A673 (cell line): ENCODE data around the gene ANGPT4. TPM values are rescaled to one million over a fixed set of nuclear protein-coding genes. Genes with fewer than 3 reads are reported as not detected.

Experiments used
- BruUV-seq: library from RNA; stranded (reverse); fragments of 400-500 nt; replicated peaks from 2 replicates; lab custom pipeline; 2021; lab: Mats Ljungman, UMichigan
- CTCF ChIA-PET: fragments of 300-600 bp; sonication (Branson Sonifier 250); formaldehyde crosslinking; loops from one replicate; lab custom pipeline; 2022; ENCODE audit warnings: antibody characterized with exemption; lab: Charles Lee
- POLR2A ChIA-PET: fragments of 300-600 bp; sonication (Branson Sonifier 250); formaldehyde crosslinking; loops from one replicate; lab custom pipeline; 2022; ENCODE audit warnings: antibody characterized with exemption; ENCODE audit not compliant: low non-redundant PET; lab: Charles Lee
- DNase-seq: peaks from one replicate; pipeline ENCODE4 v3.0.0-alpha.2; 2015; ENCODE audit warnings: low spot score
- H3K27ac ChIP-seq: fragments of 200-600 bp; sonication (generic); 2 replicates; pipeline ENCODE4 v1.5.1; 2016; ENCODE audit warnings: mixed run types, low read depth, mild to moderate bottlenecking, mixed read lengths, antibody characterized with exemption, low read length; ENCODE audit not compliant: poor library complexity, severe bottlenecking
- H3K27me3 ChIP-seq: fragments of 200-600 bp; sonication (generic); replicated peaks from 2 replicates; pipeline ENCODE4 v1.6.1; 2017; ENCODE audit warnings: mixed run types, low read depth, mild to moderate bottlenecking, mixed read lengths, antibody characterized with exemption, low read length; ENCODE audit not compliant: insufficient read depth, poor library complexity
- H3K36me3 ChIP-seq: fragments of 200-600 bp; sonication (generic); 2 replicates; pipeline ENCODE4 v1.6.1; 2016; ENCODE audit warnings: mixed run types, mild to moderate bottlenecking, mixed read lengths, antibody characterized with exemption, low read length; ENCODE audit not compliant: insufficient read depth, poor library complexity, severe bottlenecking
- H3K4me1 ChIP-seq: fragments of 200-600 bp; sonication (generic); 2 replicates; pipeline ENCODE4 v1.6.1; 2017; ENCODE audit warnings: mixed run types, mild to moderate bottlenecking, mixed read lengths, antibody characterized with exemption, low read length; ENCODE audit not compliant: insufficient read depth, poor library complexity, severe bottlenecking
- H3K4me3 ChIP-seq: fragments of 200-600 bp; sonication (generic); 2 replicates; pipeline ENCODE4 v1.5.1; 2016; ENCODE audit warnings: low read depth, mixed run types, mild to moderate bottlenecking, mixed read lengths, low read length; ENCODE audit not compliant: poor library complexity, severe bottlenecking
- H3K9me3 ChIP-seq: fragments of 200-600 bp; sonication (generic); 2 replicates; pipeline ENCODE4 v1.6.1; 2016; ENCODE audit warnings: mixed run types, low read depth, mild to moderate bottlenecking, mixed read lengths, antibody characterized with exemption, low read length; ENCODE audit not compliant: poor library complexity, severe bottlenecking
- CTCF ChIP-seq: fragments of 300-800, 200-600 bp; sonication (generic); conservative IDR thresholded peaks from 2 replicates; pipeline ENCODE4 v1.5.1; 2017; ENCODE audit warnings: low read depth, mild to moderate bottlenecking, antibody characterized with exemption, low read length, moderate library complexity, mixed read lengths
- EZH2 ChIP-seq: fragments of 200-600 bp; sonication (generic); IDR thresholded peaks from 2 replicates; pipeline ENCODE4 v1.6.1; 2017; ENCODE audit warnings: borderline replicate concordance, low read depth, mild to moderate bottlenecking, mixed read lengths, antibody characterized with exemption, low read length; ENCODE audit not compliant: poor library complexity, severe bottlenecking
- intact Hi-C: fragments of 100-400 bp; cut with micrococcal nuclease; formaldehyde crosslinking; loops from one replicate; pipeline ENCODE4 v1.10.0; 2022; ENCODE audit not compliant: unreplicated experiment
- total RNA-seq: library from RNA; stranded (reverse); gene quantifications from 2 replicates; pipeline ENCODE4 v1.2.3, GENCODE V29; 2021

ANGPT4 gene
- total RNA-seq, 1 experiment from 2014 or later, result not detected

DNA sequence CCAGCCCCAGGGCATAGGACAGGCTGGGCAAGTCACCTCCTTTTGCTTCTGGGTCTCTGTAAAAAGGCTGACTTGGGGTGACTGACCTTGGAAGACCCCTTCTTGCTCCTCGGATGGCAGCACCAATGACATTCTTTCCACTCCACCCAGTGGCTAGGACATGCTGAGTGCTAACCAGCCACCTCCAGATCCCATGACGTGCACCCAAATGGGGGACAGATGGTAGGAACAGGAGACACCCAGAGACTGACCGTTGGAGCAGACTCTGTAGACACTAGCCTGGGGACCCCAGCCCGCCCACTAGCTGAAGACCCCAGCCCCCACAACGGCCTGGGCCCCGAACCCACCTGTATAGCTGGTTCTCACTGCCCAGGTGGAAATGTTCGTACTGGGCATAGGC, 38.3 kb downstream of the ANGPT4 start:
- no peak for TF ChIP-seq EZH2
- TF ChIP-seq CTCF, result no peak
- Histone ChIP-seq H3K36me3 (no peaks in the 10 kb centered on the region), H3K27me3 (no peaks in the 10 kb centered on the region), H3K4me1 (no peaks in the 10 kb centered on the region), H3K9me3 (no peaks in the 10 kb centered on the region), H3K27ac (no peak overlapping the region), H3K4me3 (no peak overlapping the region)
- BruUV-seq, result no TSS peak
- DNase-seq, result no peak
- ChIA-PET POLR2A (no interaction called here), CTCF (no interaction called here)
- intact Hi-C loops, result no loop called here

GRCh38 chr20:875115-875514, 41.0 kb downstream of the ANGPT4 start:
- H3K27ac ChIP-seq, result no peak overlapping the region
- no peaks in the 10 kb centered on the region for H3K36me3 ChIP-seq
- POLR2A ChIA-PET, result no interaction called here
- BruUV-seq, result no TSS peak
- no peaks in the 10 kb centered on the region for H3K4me1 ChIP-seq
- CTCF ChIA-PET, result no interaction called here
- TF ChIP-seq EZH2, result no peak
- no peak for TF ChIP-seq CTCF
- no peaks in the 10 kb centered on the region for H3K9me3 ChIP-seq
- intact Hi-C loops, result no loop called here
- DNase-seq, result no peak
- H3K27me3 ChIP-seq, result no peaks in the 10 kb centered on the region
- no peak overlapping the region for H3K4me3 ChIP-seq

- intact Hi-C loops, result no loop called here
- ChIA-PET CTCF (no interaction called here), POLR2A (no interaction called here)
- no peak for DNase-seq
- no peak for TF ChIP-seq EZH2
- TF ChIP-seq CTCF, result no peak
- BruUV-seq, result no TSS peak
- Histone ChIP-seq H3K4me3 (no peak overlapping the region), H3K36me3 (no peaks in the 10 kb centered on the region), H3K9me3 (no peaks in the 10 kb centered on the region), H3K27me3 (no peaks in the 10 kb centered on the region), H3K27ac (no peak overlapping the region), H3K4me1 (no peaks in the 10 kb centered on the region)
Measured at GRCh38 chr20:873875-874607, 42.1 kb downstream of the ANGPT4 start.
